Endothelial cell of umbilical vein (primary cell): ENCODE data around the gene NTNG1. TPM values are rescaled to one million over a fixed set of nuclear protein-coding genes. Genes with fewer than 3 reads are reported as not detected.

Source experiments
- BruUV-seq: library from RNA; stranded (reverse); fragments of 400-500 nt; replicated peaks from 2 replicates; lab custom pipeline; 2021; lab: Mats Ljungman, UMichigan
- CTCF ChIA-PET: fragments of 300-600, 350-600 bp; sonication (Branson Sonifier 250); formaldehyde crosslinking; loops from one replicate; lab custom pipeline; 2021; ENCODE audit warnings: antibody characterized with exemption, inconsistent platforms; lab: Charles Lee
- POLR2A ChIA-PET: fragments of 300-600, 350-600 bp; sonication (Branson Sonifier 250); formaldehyde crosslinking; loops from one replicate; lab custom pipeline; 2021; ENCODE audit warnings: antibody characterized with exemption, inconsistent platforms; lab: Charles Lee
- DNase-seq: peaks from one replicate; pipeline ENCODE4 v3.0.0-alpha.2; 2011; ENCODE audit warnings: low read depth, low spot score
- FAIRE-seq: peaks from 2 replicates; lab custom pipeline; 2011; peaks lifted over from hg19 to GRCh38; lab: Jason Lieb, UNC
- H2AFZ ChIP-seq: 2 replicates; pipeline ENCODE4 v1.6.0; 2012; ENCODE audit warnings: low read depth, low read length, control low read depth, inconsistent platforms
- H3K27ac ChIP-seq: 2 replicates; pipeline ENCODE4 v1.5.1; 2011; ENCODE audit warnings: low read depth, mild to moderate bottlenecking, control low read depth, low read length, moderate library complexity; ENCODE audit not compliant: insufficient read depth
- H3K27me3 ChIP-seq, 2 experiments: 2 replicates each; pipeline versions ENCODE4 v1.6.0 to v1.6.1; 2011; ENCODE audit warnings: low read length in 2 of 2, mixed read lengths in 1 of 2; ENCODE audit not compliant: control insufficient read depth in 2 of 2, insufficient read depth in 2 of 2
- H3K36me3 ChIP-seq, 2 experiments: 2 replicates in 1 of 2; 3 replicates in 1 of 2; pipeline ENCODE4 v1.5.1; 2011; ENCODE audit warnings: low read length in 2 of 2, mild to moderate bottlenecking in 1 of 2, moderate library complexity in 1 of 2; ENCODE audit not compliant: control insufficient read depth in 2 of 2, insufficient read depth in 2 of 2; ENCODE audit errors: extremely low read depth in 1 of 2
- H3K4me1 ChIP-seq: 3 replicates; pipeline ENCODE4 v1.5.1; 2011; ENCODE audit warnings: mild to moderate bottlenecking, low read length; ENCODE audit not compliant: control insufficient read depth, insufficient read depth; ENCODE audit errors: extremely low read depth
- H3K4me2 ChIP-seq: 2 replicates; pipeline ENCODE4 v1.6.1; 2011; ENCODE audit warnings: low read length, control low read depth, mixed read lengths; ENCODE audit not compliant: insufficient read depth
- H3K4me3 ChIP-seq, 3 experiments: fragments of 200-600 bp in 1 of 3; sonication (generic), shearing (Covaris generic) in 1 of 3; replicated peaks in 1 of 3; 2 replicates each; pipeline ENCODE4 v1.5.1; 2011 to 2016; ENCODE audit warnings: control low read depth in 3 of 3, low read length in 3 of 3, mild to moderate bottlenecking in 2 of 3, inconsistent platforms in 1 of 3, low read depth in 1 of 3, moderate library complexity in 1 of 3; ENCODE audit not compliant: insufficient read depth in 1 of 3
- H3K79me2 ChIP-seq: 2 replicates; pipeline ENCODE4 v1.6.0; 2012; ENCODE audit warnings: low read length, inconsistent platforms; ENCODE audit not compliant: control insufficient read depth, insufficient read depth
- H3K9ac ChIP-seq: replicated peaks from 2 replicates; pipeline ENCODE3; 2011; ENCODE audit warnings: low read length, control low read depth; ENCODE audit not compliant: insufficient read depth; ENCODE audit errors: extremely low read depth
- H3K9me1 ChIP-seq: replicated peaks from 3 replicates; pipeline ENCODE4 v1.6.0; 2011; ENCODE audit warnings: mild to moderate bottlenecking, low read length; ENCODE audit not compliant: control insufficient read depth, insufficient read depth; ENCODE audit errors: extremely low read depth
- H3K9me3 ChIP-seq: replicated peaks from 2 replicates; pipeline ENCODE4 v1.5.1; 2012; ENCODE audit warnings: low read length, inconsistent platforms; ENCODE audit not compliant: control insufficient read depth, insufficient read depth
- H4K20me1 ChIP-seq: replicated peaks from 2 replicates; pipeline ENCODE3; 2011; ENCODE audit warnings: mild to moderate bottlenecking, low read length; ENCODE audit not compliant: control insufficient read depth, insufficient read depth; ENCODE audit errors: extremely low read depth
- FOS ChIP-seq: IDR thresholded peaks from 2 replicates; pipeline ENCODE4 v1.6.1; 2011; ENCODE audit warnings: mild to moderate bottlenecking, low read length, moderate library complexity, borderline replicate concordance; ENCODE audit not compliant: insufficient read depth
- JUN ChIP-seq: IDR thresholded peaks from 2 replicates; pipeline ENCODE4 v1.6.1; 2011; ENCODE audit warnings: borderline replicate concordance, low read depth; ENCODE audit not compliant: insufficient read length, insufficient read depth
- POLR2A ChIP-seq: IDR thresholded peaks from 2 replicates; pipeline ENCODE4 v1.6.1; 2012; ENCODE audit warnings: low read depth, mild to moderate bottlenecking, control low read depth, low read length
- dilution Hi-C: fragments of 300-500 bp; cut with MboI; formaldehyde crosslinking; loops from one replicate; pipeline ENCODE4 v1.15.0; 2019; ENCODE audit warnings: low sequenced_read_pairs; ENCODE audit not compliant: extremely low pct_ligation_motif_present
- intact Hi-C: fragments of 100-400 bp; cut with micrococcal nuclease; formaldehyde crosslinking; loops from one replicate; pipeline ENCODE4 v1.10.0; 2022
- polyA plus RNA-seq, 4 experiments: library from polyadenylated mRNA; depleted of rRNA in 3 of 4; stranded (reverse) in 3 of 4; unstranded in 1 of 4; fragments of >200 nt; gene quantifications; 2 replicates each; pipeline versions ENCODE4 v1.2.1 to v1.2.3, GENCODE V29; 2011 to 2012; ENCODE audit warnings: missing spikeins in 1 of 4
- total RNA-seq: library from RNA; stranded (reverse); gene quantifications from 2 replicates; pipeline ENCODE4 v1.2.3, GENCODE V29; 2021

NTNG1 gene
- total and polyA plus RNA-seq, 2 donors (not counting 3 experiments of a cell fraction or from before 2014, with no cell fraction given) = not detected

DNA sequence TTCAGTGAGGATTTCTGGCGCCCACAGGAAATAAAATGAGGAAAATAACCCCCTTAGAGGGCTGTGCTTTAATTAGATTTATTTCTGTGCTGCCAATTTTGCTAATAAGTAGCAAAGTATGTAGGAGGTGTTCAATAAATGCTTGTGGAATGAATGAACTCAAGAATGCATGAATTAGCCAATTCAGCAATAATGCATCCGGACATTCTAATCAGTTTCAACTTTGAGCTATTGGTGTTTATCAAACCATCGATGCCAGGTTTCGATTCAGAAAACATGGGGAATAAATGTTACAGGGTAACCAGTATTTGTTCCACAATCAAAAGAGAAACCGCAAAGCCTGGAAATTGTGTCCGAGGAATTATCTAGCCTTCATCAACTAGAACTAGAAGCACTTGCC is 353.2 kb downstream of the NTNG1 start:
- H3K27ac ChIP-seq = no peak overlapping the region
- CTCF ChIA-PET = no interaction called here
- POLR2A ChIA-PET = no interaction called here
- H4K20me1 ChIP-seq = no peaks in the 10 kb centered on the region
- H3K4me1 ChIP-seq = no peaks in the 10 kb centered on the region
- no peak overlapping the region for H3K9ac ChIP-seq
- H3K36me3 ChIP-seq = no peaks in the 10 kb centered on the region
- dilution Hi-C loops = no loop called here
- no peak overlapping the region for H2AFZ ChIP-seq
- DNase-seq (no peak), FAIRE-seq (no peak)
- intact Hi-C loops = no loop called here
- H3K4me2 ChIP-seq = no peak overlapping the region
- no peaks in the 10 kb centered on the region for H3K79me2 ChIP-seq
- H3K9me1 ChIP-seq = no peaks in the 10 kb centered on the region
- H3K9me3 ChIP-seq = no peaks in the 10 kb centered on the region
- no peaks in the 10 kb centered on the region for H3K27me3 ChIP-seq
- BruUV-seq = no TSS peak
- no peak overlapping the region for H3K4me3 ChIP-seq
- TF ChIP-seq JUN (no peak), POLR2A (no peak)

GRCh38 chr1:107496002-107496401 is 355.2 kb downstream of the NTNG1 start:
- H4K20me1 ChIP-seq = no peaks in the 10 kb centered on the region
- H3K4me3 ChIP-seq = no peak overlapping the region
- TF ChIP-seq FOS = no peak
- no peaks in the 10 kb centered on the region for H3K9me1 ChIP-seq
- FAIRE-seq (no peak), DNase-seq (no peak)
- no peak overlapping the region for H3K9ac ChIP-seq
- intact Hi-C loops = no loop called here
- no peak overlapping the region for H2AFZ ChIP-seq
- CTCF ChIA-PET = no interaction called here
- dilution Hi-C loops = no loop called here
- no peaks in the 10 kb centered on the region for H3K36me3 ChIP-seq
- no peaks in the 10 kb centered on the region for H3K27me3 ChIP-seq
- BruUV-seq = no TSS peak
- H3K27ac ChIP-seq = no peak overlapping the region
- no peaks in the 10 kb centered on the region for H3K79me2 ChIP-seq
- no peak overlapping the region for H3K4me2 ChIP-seq
- POLR2A ChIA-PET = no interaction called here
- no peaks in the 10 kb centered on the region for H3K9me3 ChIP-seq
- H3K4me1 ChIP-seq = no peaks in the 10 kb centered on the region
